SKM-1 treated with dmso at 0.1 percent for 144 hours (cell line): ENCODE measurements around the gene APPBP2.

ENCODE experiments used
- DNase-seq: peaks from one replicate; lab custom pipeline; 2025; ENCODE audit not compliant: unreplicated experiment; lab: John Stamatoyannopoulos, UW

Gene APPBP2

DNA sequence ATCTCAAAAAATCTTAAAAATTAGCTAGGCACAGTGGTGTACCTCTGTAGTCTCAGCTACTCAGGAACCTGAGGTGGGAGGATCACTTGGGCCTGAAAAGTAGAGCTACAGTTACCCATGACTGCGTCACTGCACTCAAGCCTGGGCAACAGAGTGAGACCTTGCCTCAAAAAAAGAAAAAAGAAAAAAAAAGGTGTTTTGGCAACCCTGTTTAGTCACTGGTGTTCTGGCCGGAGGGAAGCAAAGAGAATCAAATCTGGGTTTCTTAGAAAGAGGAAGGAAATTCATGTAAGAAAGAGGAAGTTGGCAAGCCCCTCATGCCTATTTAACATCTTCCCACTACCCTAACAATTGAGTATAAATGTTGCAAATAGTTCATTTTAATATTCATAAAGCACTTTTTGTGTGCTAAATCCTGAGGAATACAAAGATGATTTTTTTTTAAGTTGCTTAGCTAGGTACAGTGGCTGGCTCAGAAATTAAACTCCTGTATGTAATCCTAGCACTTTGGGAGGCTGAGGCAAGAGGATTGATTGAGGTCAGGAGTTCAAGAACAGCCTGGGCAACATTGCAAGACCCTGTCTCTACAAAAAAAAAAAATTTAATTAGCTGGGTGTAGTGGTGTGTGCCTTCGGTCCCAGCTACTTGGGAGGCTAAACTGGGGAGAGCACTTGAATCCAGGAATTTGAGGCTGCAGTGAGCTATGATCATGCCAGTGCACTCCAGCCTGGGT is 127.6 kb downstream of the APPBP2 start:
- DNase-seq = peak; percentile 98

DNA sequence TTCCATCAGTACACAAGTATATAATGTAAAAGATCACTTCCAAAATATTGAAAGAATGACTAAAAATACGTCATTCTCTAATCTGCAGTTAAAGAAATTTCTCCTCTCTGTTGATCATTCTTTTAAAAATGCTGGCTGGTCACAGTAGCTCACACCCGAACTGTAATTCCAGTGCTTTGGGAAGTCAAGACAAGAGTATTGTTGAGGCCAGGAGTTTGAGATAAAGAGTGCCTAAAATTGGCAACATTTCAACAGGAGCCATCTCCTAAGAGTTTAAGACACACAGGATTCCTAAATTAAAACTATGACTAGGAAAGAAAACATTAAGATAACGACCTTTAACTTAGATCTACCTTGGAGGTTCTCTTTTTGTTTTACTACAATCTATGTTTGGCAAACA is 129.6 kb downstream of the APPBP2 start:
- DNase-seq = no peak

DNA sequence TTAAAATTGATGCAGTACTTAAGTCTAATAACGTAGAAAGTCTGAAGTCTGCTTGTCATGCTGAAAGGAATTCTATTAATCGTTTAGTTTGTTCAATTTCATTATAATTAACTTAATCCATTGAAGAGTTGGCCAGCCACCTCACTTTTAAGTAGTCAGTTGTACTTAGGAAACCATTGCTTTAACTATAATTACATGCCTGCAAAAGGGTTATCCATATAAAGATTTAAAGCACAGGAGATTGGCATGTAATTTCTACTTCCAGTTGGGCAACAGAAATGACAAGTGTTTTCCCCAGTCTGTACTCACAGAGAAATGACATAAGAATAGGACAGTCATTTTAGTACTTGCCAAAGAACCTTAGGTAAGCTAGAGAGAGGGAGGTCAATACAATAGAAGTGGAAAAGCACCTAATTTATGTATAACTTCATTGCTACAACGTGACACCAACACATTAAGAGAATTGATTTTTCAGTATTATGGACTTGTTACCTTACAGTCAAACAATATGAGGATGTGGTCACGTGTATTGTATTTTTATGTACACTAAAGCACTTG is 130.5 kb downstream of the APPBP2 start:
- peak; percentile 23 for DNase-seq

DNA sequence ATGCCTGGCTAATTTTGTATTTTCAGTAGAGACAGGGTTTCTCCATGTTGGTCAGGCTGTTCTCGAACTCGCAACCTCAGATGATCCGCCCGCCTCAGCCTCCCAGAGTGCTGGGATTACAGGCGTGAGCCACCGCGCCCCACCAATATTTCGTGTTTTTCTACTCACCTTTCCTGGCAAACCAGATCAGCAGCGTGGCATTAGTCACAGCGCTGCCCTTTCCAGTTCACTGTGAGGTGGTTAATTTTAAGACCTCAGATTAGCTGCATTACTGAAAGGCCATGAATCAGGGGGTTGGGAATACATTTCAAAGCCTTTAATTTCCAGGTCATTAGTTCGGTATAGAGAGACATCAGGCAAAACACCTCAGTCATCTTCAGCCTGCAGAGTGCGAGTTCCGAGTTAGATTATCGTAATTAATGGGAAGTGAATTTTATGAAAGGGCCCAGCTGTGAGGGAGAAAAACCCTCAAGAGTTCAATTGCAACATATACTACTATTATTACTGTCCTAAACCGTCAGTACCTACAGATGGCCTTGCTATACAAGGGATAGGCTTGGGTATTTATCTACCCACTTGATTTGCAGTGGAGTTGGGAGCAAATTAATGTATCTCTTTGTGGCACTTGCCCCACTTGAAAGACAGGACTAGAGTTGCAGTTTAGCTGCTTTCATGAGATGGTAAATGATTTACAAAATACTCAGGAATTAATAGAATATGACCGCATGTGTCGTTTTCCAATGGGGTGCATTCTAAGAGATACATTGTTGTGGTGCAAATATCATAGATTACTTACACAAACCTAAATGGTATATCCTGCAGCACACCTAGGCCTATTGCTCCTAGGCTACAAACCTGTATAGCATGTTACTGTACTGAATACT is 132.0 kb downstream of the APPBP2 start:
- peak; percentile 71 for DNase-seq
